NCI-H510A (cell line): ENCODE results near the gene KIF16B.
"Not testable (repeated sequence)": the region's sequence is repeated elsewhere in the genome, so short reads cannot be mapped to it uniquely, and the experiment has no call there.

Experiments used
- DNase-seq: peaks from one replicate; lab custom pipeline; 2025; lab: John Stamatoyannopoulos, UW

KIF16B gene

DNA sequence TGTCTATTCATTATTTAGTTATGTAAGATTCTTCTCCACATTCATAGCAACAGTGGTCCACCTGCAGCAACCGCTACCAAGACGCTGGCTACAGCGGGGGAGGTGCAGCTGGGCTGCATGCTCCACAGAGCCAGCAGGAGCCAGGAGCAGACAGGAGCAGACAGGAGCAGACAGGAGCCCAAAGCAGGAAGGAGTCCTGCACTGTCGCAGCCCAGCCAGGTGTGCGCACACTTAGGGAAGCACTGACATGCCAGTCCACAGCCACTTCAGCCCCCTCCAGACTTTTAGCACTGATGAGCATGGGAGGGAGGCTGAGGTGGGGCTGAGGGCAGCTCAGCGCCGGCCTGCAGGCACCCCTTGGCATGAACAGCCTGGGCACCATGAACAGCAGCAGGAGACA, 19.6 kb downstream of the KIF16B start:
- DNase-seq: peak; percentile 75

DNA sequence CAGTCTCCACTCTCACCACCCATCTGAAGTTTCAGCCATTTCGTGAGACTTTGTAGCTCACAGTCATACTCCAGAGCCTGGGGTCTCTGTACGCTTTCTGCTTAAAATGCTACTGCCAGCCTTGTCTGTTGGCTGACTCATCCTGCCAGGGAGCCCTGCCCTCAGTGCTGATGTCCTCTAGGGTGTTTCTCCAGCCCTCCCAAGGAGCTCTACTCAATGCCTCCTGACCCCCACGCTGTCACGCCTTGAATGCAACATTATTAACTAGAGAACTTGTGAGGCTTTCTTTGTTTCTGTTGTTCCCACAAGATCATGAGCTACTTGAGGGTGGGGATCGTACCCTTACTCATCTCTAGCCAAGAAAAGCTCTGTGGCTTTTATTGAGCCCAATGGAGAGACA, 20.1 kb downstream of the KIF16B start:
- DNase-seq: no peak

DNA sequence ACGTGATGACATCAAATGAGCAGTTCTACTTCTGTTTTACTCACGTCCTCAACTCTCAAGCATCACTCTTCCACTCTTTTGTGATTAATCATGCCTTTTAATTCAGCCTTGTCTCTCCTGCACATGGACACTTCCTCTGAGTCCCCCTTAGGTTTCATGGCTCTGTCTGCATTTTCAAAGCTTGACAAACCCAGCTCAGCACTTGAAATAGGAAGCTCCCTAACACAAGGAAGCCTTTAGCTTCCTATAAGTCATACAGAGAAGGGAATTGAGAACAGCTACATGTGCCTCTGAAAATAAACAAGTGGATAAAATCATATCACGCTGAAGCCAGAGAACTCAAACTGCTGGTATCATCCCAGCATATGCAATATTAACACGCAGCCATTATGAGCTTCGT, 21.2 kb downstream of the KIF16B start:
- no peak for DNase-seq

DNA sequence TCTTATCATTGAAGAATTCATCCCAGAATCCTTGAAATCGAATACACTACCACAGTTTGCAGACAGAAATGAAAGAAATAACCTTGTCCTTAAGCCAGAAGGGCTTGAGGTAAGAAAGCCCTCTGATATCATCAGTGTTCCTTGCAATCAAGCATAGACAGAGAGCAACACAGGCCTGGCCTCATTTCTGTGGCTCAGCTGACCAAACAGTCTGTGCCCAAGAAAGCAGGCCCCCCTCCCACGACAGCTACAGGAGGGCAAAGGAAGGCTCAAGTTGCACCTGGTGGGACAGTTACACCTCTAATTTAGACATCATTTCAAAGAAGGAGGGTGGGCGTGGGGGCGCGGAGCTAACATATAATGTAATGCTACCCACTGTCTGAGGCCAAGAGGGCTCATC, 21.6 kb downstream of the KIF16B start:
- DNase-seq: no peak

DNA sequence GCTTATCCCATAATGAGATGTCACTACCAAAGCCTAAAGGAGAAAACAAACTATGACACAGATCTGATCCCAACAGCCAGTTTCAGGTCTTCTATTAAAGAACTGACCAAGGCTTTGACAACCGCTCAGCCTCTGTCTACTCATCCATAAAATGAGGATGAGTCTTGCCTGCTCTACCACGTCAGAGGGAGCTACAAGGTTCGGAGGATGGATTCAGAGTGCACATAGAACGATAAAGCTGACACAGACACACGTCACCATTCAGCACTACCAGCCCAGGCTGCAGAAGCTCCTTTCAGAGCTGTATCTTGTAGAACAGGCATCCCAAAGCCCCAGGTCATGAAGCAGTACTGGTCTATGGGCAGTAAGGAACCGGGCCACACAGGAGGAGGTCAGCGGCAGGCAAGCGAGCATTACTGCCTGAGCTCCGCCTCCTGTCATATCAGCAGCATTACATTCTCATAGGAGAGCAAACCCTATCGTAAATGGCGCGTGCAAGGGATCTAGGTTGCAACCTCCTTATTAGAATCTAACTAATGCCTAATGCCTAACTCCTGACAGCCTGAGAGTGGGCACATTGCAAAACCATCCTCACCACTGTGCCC, 25.1 kb downstream of the KIF16B start:
- no peak for DNase-seq

DNA sequence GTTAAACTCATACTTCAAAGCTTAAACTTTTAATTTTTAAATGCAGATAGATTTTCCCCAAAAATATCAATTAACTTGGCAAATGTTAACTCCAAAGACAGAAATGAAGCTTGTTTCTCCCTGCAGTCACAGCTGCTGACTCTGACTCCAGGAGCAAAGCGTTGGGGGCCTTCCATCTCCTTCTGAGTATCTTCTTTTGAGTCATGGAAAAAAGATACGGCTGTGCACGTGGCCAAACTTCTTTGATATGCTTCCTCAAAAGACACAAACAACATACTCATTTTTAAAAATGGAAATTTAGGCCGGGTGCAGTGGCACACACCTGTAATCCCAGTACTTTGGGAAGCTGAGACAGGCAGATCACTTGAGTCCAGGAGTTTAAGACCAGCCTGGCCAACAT, 28.3 kb downstream of the KIF16B start:
- no peak for DNase-seq

DNA sequence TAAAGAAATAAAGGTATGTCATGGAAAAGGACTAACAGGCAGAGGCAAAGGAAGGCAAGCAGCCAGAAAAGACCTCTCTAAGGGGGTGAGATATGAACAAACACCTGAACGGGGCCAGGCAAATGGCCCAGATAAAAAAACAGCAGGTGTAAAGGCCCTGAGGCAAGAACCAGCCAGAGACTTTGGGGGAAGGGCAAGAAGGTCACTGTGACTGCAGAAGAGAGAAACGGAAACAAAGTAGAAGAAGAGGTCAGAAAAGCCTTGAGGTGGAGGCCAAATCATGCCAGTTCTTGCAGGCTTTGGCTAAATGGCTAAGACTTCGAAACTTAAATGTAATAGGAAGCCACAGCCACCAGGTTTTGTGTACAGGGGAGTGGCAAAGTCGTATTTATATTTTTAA, 30.8 kb downstream of the KIF16B start:
- DNase-seq: no peak

DNA sequence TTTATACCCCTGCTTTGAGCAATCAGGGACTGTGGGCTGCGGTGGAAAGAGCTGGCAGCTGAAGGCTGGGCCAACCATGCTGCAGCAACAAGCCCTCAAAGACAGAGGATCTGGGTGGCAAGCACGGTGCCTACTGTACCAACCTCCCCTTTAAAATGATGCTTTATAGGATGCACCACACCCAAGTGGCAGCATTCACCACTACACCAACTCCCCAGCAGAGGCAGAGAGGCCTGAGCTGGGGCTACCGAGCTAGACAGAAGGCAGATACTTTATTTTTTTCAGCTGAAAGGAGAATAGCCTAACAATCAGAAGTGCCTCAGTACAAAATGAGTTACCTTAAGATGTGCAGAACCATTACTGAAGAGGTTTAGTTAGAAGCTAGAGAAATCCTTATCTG, 31.4 kb downstream of the KIF16B start:
- DNase-seq: no peak

DNA sequence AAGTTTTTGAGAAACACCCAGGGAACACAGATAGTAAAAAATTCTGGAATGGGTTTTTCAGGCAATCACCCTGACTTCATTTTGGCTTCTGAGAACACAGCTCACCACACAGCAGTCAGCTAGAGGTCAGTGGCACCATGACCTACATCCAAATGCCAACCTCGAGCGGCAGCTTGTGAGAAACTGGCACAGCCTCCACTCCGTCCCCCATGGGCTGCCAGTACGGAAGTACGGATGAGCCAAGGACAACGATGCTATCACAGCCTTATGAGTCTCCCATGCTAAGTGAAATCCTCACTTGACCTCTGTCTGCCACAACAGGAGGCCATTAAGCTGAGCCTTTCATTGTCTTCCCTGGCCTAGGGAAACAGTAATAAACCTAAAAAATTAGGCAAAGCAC, 32.0 kb downstream of the KIF16B start:
- DNase-seq: no peak

DNA sequence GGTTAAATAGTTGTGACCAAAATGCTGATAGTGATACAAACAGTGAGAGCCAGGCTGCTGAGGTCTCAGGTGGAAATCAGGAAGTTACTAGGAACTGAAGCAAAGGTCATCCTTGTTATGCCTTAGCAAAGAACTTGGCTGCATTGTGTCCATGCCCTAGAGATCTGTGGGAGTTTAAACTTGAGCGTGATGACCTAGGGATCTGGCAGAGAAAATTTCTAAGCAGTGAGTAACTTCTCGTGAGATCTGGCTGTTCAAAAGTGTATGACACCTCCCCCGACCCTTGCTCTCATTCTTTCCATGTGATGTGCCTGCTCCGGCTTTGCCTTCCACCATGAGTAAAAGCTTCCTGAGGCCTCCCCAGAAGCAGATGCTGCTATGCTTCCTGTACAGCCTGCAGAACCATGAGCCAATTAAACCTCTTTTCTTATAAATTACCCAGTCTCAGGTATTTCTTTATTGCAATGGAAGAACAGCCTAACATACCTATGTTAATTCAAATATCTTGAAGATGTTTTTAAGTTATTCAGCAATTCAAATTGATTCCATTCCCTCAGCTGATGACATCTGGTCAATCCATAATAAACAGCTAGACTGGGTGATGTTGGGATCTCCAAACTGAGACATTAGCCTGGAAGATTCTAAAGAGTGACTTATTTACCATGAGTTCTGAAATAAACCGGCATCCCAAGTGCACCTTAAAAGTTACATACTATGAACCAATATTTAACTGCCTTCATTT, 33.8 kb downstream of the KIF16B start:
- DNase-seq: no peak

DNA sequence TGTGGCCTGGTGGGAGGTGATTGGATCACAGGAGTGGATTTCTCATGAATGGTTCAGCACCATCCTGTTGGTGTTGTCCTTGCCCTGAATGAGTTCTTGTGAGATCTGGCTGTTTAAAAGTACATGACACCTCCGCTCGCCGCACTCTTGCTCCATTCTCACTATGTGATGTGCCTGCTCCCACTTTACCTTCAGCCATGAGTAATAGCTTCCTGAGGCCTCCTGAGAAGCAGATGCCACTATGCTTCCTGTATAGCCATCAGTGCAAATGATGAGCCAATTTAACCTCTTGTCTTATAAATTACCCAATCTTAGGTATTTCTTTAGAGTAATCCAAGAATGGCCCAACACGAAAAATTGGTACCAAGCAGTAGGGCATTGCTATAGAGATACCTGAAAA, 34.5 kb downstream of the KIF16B start:
- no peak for DNase-seq

DNA sequence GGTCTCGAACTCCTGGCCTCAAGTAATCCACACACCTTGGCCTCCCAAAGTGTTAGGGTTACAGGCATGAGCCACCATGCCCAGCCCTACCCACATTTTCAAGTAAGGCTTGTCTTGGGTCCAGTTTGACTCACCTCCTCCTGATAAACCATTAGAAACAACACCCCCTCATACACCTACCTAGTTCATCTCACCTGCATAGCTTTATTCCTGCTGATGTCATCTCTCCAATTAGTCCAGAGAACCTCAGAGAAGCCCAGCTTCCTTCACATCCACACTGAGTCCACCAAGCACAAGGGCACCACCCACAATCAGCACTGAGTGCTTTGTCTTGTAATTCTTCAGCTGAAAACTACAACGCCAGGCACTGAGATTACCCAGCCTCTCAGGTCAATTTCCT, 35.3 kb downstream of the KIF16B start:
- DNase-seq: no peak

DNA sequence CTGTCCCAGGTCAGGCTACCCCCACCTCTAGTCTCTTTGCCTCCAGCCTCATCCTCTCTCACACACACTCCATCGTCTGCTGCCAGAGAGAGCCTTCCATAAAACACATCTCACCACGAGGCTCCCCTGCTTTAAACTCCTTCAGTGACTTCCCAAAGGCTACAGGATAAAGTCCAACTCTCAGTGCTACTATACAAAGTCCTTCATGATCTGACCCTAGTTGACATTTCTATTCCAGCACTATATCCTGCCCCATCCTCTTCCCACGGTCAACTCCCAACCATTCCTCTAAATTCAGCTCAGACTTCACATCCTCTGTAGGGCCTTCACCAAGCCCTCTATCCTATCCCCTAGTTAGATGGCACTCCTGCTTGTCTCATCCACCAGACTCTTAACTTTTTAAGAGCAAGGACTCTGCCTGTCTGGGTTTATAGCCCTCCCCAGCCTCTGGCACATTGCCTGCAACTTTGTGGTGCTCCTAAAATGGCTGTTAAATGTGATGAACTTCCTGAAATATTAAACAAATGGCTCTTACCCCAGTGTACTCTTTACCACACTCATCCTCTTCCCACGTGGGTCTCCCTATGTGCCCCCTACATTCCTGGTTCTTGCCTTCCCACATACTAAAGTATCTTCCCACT, 36.1 kb downstream of the KIF16B start:
- DNase-seq: no peak

DNA sequence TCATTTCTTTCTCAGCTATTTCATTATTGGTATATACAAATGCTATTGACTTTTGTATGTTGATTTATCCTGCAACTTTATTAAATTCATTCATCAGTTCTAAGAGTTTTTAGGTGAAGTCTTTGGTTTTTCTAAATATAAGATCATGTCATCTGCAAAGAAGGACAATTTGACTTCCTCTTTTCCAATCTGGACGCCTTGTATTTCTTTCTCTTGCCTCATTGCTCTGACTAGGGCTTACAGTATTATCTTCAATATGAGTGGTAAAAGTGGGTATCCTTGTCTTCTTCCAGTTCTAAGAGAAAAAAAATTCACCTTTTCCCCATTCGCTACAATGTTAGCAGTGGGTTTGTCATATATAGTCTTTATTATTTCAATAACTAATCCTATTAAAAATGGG, 38.0 kb downstream of the KIF16B start:
- no peak for DNase-seq

DNA sequence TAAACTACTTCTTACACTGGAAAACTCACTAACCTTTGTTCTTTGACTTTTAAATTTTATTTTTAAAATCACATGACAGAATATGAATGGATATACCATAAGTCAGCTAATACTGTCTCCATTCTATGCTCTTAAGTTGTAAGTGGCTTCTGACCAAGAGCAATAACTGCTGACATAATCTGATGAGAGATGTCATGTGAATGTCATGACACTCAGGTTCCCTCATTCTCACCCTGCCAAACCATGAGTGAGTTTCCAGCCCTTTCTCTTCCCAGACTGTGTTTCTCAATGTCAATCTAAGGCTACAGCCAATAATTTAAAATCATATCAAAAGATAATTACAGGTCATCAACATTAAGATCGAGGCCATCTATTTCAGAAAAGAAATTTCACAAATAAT, 39.7 kb downstream of the KIF16B start:
- no peak for DNase-seq

DNA sequence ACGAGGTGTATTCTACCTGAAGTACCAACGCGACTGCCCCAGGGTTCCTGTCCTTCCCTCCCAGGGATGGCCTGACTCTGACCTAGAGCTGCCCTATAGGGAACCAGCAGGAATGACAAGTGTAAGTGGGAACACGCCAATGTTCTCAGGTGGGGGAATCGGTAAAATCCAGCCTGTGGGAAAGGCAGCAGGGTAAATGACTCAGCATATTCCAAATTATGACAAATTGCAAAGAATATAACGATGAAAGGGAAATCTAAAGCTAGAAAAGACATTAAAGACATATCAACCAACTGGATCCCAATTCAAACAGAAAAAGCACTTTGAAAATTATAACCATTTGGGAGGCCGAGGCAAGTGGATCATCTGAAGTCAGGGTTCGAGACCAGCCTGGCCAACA, 41.8 kb downstream of the KIF16B start:
- DNase-seq: no peak

DNA sequence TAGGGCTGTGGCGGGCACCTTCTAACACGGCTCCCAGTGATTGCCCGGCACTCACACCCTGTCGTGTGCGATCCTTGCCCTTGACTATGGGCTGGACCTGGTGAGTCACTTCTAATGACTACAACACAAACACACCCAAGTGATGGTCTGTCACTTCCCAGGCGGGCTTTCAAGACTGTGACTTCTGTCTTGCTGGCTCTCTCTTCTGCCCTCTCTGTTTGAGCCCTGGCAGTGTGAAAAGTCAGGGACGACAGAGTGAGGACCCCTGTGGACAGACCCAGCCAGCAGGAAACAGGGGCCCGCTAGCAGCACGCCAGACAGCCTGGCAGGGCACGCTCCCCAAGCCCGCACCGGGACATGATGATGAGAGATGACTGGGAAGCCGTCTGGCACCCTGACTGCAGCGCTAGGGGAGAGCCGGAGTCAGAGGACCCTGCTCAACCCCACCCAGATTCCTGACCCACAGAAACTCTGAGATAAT, 43.0 kb downstream of the KIF16B start:
- DNase-seq: no peak

DNA sequence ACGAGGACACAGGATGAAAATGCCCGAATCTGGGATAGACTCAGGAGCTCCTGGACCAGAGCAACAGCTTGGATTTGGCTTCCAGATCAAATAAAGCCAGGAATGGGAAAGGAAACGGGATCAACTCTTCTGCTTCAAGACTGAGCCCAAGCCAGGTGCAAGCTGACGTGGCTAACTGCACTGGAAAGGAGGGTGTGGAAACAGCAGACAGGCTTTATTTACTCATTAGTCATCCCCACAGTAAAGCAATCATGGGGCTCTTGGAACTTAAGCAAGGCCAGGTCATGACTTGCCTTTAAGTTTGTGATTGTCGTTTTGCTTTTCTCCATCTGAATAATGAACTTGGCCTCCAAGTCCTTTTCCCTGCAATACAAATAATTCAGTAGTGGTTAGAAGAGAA, 45.2 kb downstream of the KIF16B start:
- peak; percentile 88 for DNase-seq

DNA sequence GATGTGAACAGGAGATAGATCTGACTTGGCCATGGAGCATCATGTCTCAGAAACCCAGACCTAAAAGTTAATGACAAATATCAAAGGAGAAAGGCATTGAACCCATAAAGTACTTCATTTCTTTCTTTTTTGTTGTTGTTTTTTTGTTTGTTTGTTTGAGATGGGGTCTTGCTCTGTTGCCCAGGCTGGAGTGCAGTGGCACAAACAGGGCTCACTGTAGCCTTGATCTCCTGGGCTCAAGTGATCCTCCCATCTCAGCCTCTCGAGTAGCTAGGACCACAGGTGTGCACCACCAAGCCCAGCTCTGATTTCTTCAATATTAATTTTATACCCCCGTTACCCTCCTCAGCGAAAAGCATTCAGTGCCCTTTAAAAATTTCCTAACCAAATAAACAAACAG, 45.8 kb downstream of the KIF16B start:
- no peak for DNase-seq

DNA sequence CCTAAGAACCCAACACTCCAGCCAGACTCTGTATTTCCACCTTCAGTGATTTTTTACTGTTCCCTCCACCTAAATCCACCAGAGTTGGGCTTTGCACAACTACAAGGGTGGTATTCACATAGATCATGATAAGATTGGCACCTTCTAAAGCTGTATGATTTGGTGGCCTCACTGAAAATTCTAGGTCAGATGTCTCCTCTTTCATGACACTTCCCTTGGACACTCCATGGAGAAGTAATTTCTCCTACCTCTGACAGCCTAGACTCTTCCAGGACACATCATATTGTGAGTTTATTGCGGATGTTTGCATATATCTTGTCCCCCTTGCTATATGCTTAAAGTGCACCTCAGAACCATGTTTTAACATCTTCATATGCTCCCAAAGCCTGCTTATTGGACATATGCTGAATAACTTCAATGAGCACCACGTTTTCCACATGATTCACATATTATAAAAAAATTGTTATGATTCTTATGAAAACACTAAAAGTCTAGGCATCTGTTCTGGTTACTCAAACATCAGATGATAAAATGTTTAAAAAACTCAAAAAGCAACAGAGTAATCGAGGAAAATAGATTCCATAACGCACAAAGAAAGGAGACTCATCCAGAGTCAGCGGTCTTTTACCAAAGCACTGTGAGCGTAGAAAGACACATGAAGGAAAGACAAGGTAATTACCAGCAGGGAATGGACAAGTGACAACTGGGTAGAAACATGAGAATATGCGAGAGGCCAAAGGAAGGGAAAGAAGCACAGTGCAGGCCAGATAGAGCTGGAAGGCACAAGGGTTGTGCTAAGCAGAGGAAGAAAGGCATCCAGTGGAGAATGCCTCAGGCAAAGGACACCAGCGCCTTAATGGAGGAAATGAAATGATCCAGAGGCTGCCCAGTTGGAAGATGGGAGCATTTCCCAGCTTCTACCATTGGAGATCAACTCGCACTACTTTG, 46.5 kb downstream of the KIF16B start:
- DNase-seq: no peak

DNA sequence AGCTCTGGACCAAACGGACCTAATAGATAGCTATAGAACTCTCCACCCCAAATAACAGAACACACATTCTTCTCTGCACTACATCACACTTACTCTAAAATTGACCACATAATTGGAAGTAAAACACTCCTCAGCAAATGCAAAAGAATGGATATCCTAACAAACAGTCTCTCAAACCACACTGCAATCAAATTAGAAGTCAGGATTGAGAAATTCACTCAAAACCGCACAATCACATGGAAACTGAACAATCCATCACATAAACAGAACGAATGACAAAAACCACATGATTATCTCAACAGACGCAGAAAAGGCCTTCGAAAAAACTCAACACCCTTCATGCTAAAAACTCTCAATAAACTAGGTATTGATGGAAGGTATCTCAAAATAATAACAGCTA, 50.6 kb downstream of the KIF16B start:
- not testable (repeated sequence) for DNase-seq

DNA sequence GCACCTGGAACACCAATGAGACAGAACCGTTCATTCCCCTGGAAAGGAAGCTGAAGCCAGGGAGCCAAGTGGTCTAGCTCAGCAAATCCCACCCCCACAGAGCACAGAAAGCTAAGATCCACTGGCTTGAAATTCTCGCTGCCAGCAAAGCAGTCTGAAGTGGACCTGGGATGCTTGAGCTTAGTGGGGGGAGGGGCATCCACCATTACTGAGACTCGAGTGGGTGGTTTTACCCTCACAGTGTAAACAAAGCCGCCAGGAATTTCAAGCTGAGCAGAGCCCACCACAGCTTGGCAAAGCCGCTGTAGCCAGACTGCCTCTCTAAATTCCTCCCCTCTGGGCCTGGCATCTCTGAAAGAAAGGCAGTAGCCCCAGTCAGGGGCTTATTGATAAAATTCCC, 53.1 kb downstream of the KIF16B start:
- DNase-seq: no peak
